GM12878 (cell line): ENCODE data around the gene CNOT3. TPM values are rescaled to one million over a fixed set of nuclear protein-coding genes. Genes with fewer than 3 reads are reported as not detected.

Experiments
- ATF7 ChIP-seq: fragments of 450-650 bp; IDR thresholded peaks from 2 replicates; pipeline ENCODE4 v1.6.1; 2016; ENCODE audit warnings: low read depth, mild to moderate bottlenecking
- BACH1 ChIP-seq: fragments of 450-650 bp; IDR thresholded peaks from 2 replicates; pipeline ENCODE4 v1.6.1; 2017; ENCODE audit warnings: mild to moderate bottlenecking, borderline replicate concordance
- CBX5 ChIP-seq: sonication (generic); IDR thresholded peaks from 2 replicates; pipeline ENCODE4 v1.6.1; 2016; ENCODE audit warnings: low read depth, moderate library complexity, mild to moderate bottlenecking, inconsistent platforms
- CHD4 ChIP-seq: fragments of 200-600 bp; sonication (generic); IDR thresholded peaks from 2 replicates; pipeline ENCODE4 v1.6.1; 2016; ENCODE audit warnings: mild to moderate bottlenecking
- E2F8 ChIP-seq: fragments of 450-650 bp; IDR thresholded peaks from 2 replicates; pipeline ENCODE4 v1.6.1; 2018; ENCODE audit warnings: mild to moderate bottlenecking, low read depth, moderate library complexity; ENCODE audit not compliant: partially characterized antibody
- IKZF2 ChIP-seq, 2 experiments: fragments of 450-650 bp; IDR thresholded peaks; 2 replicates each; pipeline ENCODE4 v1.6.1; 2017; ENCODE audit warnings: mild to moderate bottlenecking in 2 of 2, moderate library complexity in 2 of 2
- NBN ChIP-seq: fragments of 450-650 bp; IDR thresholded peaks from 2 replicates; pipeline ENCODE4 v1.6.1; 2016
- PBX3 ChIP-seq: IDR thresholded peaks from 2 replicates; pipeline ENCODE4 v1.6.1; 2011; ENCODE audit warnings: mild to moderate bottlenecking, low read depth, low read length, moderate library complexity; ENCODE audit not compliant: insufficient replicate concordance
- RELA ChIP-seq: fragments of 450-650 bp; IDR thresholded peaks from 2 replicates; pipeline ENCODE4 v1.8.0; 2014; ENCODE audit warnings: borderline replicate concordance; ENCODE audit not compliant: partially characterized antibody
- USF1 ChIP-seq: IDR thresholded peaks from 2 replicates; pipeline ENCODE4 v1.6.1; 2011; ENCODE audit warnings: borderline replicate concordance, low read depth, mild to moderate bottlenecking, moderate library complexity, mixed read lengths, low read length; ENCODE audit not compliant: insufficient read depth; ENCODE audit errors: extremely low read length
- ZNF207 ChIP-seq: fragments of 450-650 bp; IDR thresholded peaks from 2 replicates; pipeline ENCODE4 v1.6.1; 2014; ENCODE audit warnings: antibody characterized with exemption, mild to moderate bottlenecking, borderline replicate concordance
- polyA plus RNA-seq, 11 experiments: library from polyadenylated mRNA; depleted of rRNA in 4 of 11; unstranded in 6 of 11; stranded (reverse) in 5 of 11; fragments of >200 nt; fragmentation: Nextera tagmentation in 4 of 11; fragmentation: Illumina TruSeq in 1 of 11; extraction: Ambion mirVana in 4 of 11; extraction: Trizol in 1 of 11; gene quantifications; 1 replicate in 1 of 11; 2 replicates in 10 of 11; pipeline versions ENCODE4 v1.2.1 to v1.2.3, GENCODE V29; 2011 to 2016; ENCODE audit warnings: inconsistent platforms in 2 of 11, missing spikeins in 2 of 11, low read depth in 1 of 11
- total RNA-seq, 4 experiments: library from RNA; depleted of rRNA in 3 of 4; stranded (reverse); fragments of >200 nt in 3 of 4; fragmentation: Illumina TruSeq in 1 of 4; extraction: Trizol in 1 of 4; gene quantifications; 2 replicates each; pipeline versions ENCODE4 v1.2.1 to v1.2.3, GENCODE V29; 2013 to 2021

Gene CNOT3
- total and polyA plus RNA-seq, 10 of the 15 experiments (the other 5 are each of a cell fraction or from before 2014, with no cell fraction given) = 0.14 to 45.1 (median 14.0) TPM

- TF ChIP-seq ZNF207 = peak; percentile 84; the same call in 1 of the 2 replicates
- TF ChIP-seq IKZF2 (IDR thresholded peaks at IDR 0.05) = no peak
- no peak for TF ChIP-seq PBX3
- TF ChIP-seq RELA = peak; percentile 80
- peak; percentile 49 for TF ChIP-seq ATF7
- TF ChIP-seq NBN = peak; percentile 88
- TF ChIP-seq CBX5 = no peak
- TF ChIP-seq CHD4 = no peak
- no peak for TF ChIP-seq USF1
- peak; percentile 70 for TF ChIP-seq E2F8
- peak; percentile 54; the same call in 1 of the 2 replicates for TF ChIP-seq BACH1
- TF ChIP-seq, all 136 proteins: peak for 35
Observed at GRCh38 chr19:54189735-54190502, 52.4 kb downstream of the CNOT3 start (continued).
